IMR-90 (cell line): Measurements from ENCODE around the gene TSPEAR. TPM values are rescaled to one million over a fixed set of nuclear protein-coding genes. Genes with fewer than 3 reads are reported as not detected.

Source experiments
- ATAC-seq: fragments of 200-7000 bp; cut with Tn5 transposase; 2 replicates; pipeline ENCODE4 v1.9.1; 2020; ENCODE audit warnings: low read depth, mild to moderate bottlenecking, moderate library complexity
- BruUV-seq: library from RNA; stranded (reverse); fragments of 400-500 nt; replicated peaks from 2 replicates; lab custom pipeline; 2021; lab: Mats Ljungman, UMichigan
- CTCF ChIA-PET: fragments of 300-600 bp; formaldehyde crosslinking; extraction: SDS; loops from one replicate; lab custom pipeline; 2021; ENCODE audit warnings: antibody characterized with exemption; lab: Yijun Ruan, JAX
- POLR2A ChIA-PET: fragments of 300-600 bp; sonication (Branson Sonifier 250); formaldehyde crosslinking; loops from one replicate; lab custom pipeline; 2022; ENCODE audit warnings: antibody characterized with exemption; ENCODE audit not compliant: unreplicated experiment; lab: Charles Lee
- DNase-seq: peaks from one replicate; pipeline ENCODE4 v3.0.0; 2013
- H2AFZ ChIP-seq: replicated peaks from 2 replicates; pipeline ENCODE3; 2013; ENCODE audit warnings: low read length, mild to moderate bottlenecking; ENCODE audit not compliant: poor library complexity
- H2AK5ac ChIP-seq: 2 replicates; pipeline ENCODE4 v1.6.1; 2013; ENCODE audit warnings: low read depth, low read length, inconsistent platforms
- H2AK9ac ChIP-seq: replicated peaks from 2 replicates; pipeline ENCODE3; 2013; ENCODE audit warnings: mild to moderate bottlenecking, low read depth, low read length, moderate library complexity; ENCODE audit not compliant: poor library complexity
- H2BK120ac ChIP-seq: 2 replicates; pipeline ENCODE4 v1.6.1; 2013; ENCODE audit warnings: low read depth, low read length, inconsistent platforms
- H2BK15ac ChIP-seq: 3 replicates; pipeline ENCODE4 v1.6.1; 2013; ENCODE audit warnings: low read depth, low read length, inconsistent platforms
- H2BK20ac ChIP-seq: 2 replicates; pipeline ENCODE4 v1.6.1; 2013; ENCODE audit warnings: low read depth, mild to moderate bottlenecking, inconsistent platforms, low read length, moderate library complexity
- H2BK5ac ChIP-seq: 2 replicates; pipeline ENCODE4 v1.6.1; 2013; ENCODE audit warnings: mild to moderate bottlenecking, low read depth, low read length, inconsistent platforms; ENCODE audit not compliant: poor library complexity, severe bottlenecking
- H3K14ac ChIP-seq: replicated peaks from 2 replicates; pipeline ENCODE4 v1.6.1; 2013; ENCODE audit warnings: low read depth, low read length, inconsistent platforms
- H3K18ac ChIP-seq: 2 replicates; pipeline ENCODE4 v1.6.1; 2013; ENCODE audit warnings: low read depth, low read length, control low read depth
- H3K23ac ChIP-seq: 2 replicates; pipeline ENCODE4 v1.6.1; 2013; ENCODE audit warnings: low read depth, low read length, inconsistent platforms
- H3K27ac ChIP-seq: 2 replicates; pipeline ENCODE4 v1.5.1; 2013; ENCODE audit warnings: mild to moderate bottlenecking, control low read depth, low read length; ENCODE audit not compliant: insufficient read depth
- H3K27me3 ChIP-seq: 2 replicates; pipeline ENCODE4 v1.6.1; 2013; ENCODE audit warnings: low read length; ENCODE audit not compliant: control insufficient read depth, insufficient read depth
- H3K36me3 ChIP-seq: 2 replicates; pipeline ENCODE4 v1.6.1; 2013; ENCODE audit warnings: low read length, mixed read lengths; ENCODE audit not compliant: control insufficient read depth, insufficient read depth
- H3K4ac ChIP-seq: 2 replicates; pipeline ENCODE4 v1.6.1; 2013; ENCODE audit warnings: low read depth, low read length, inconsistent platforms
- H3K4me1 ChIP-seq: 2 replicates; pipeline ENCODE4 v1.6.1; 2013; ENCODE audit warnings: low read length, mixed read lengths; ENCODE audit not compliant: control insufficient read depth, insufficient read depth
- H3K4me2 ChIP-seq: 2 replicates; pipeline ENCODE4 v1.6.1; 2013; ENCODE audit warnings: low read depth, mild to moderate bottlenecking, control low read depth, low read length, moderate library complexity
- H3K4me3 ChIP-seq: 2 replicates; pipeline ENCODE4 v1.5.1; 2013; ENCODE audit warnings: low read depth, mild to moderate bottlenecking, control low read depth, low read length, moderate library complexity; ENCODE audit not compliant: insufficient read depth
- H3K56ac ChIP-seq: 2 replicates; pipeline ENCODE4 v1.6.1; 2013; ENCODE audit warnings: low read length, inconsistent platforms; ENCODE audit not compliant: insufficient read depth; ENCODE audit errors: extremely low read depth
- H3K79me1 ChIP-seq, 2 experiments: 2 replicates each; pipeline ENCODE4 v1.6.1; 2013; ENCODE audit warnings: low read length in 2 of 2, inconsistent platforms in 1 of 2, low read depth in 1 of 2
- H3K9ac ChIP-seq: 2 replicates; pipeline ENCODE4 v1.6.1; 2013; ENCODE audit warnings: low read depth, low read length, control low read depth
- H3K9me1 ChIP-seq: 2 replicates; pipeline ENCODE4 v1.6.1; 2013; ENCODE audit warnings: low read length, inconsistent platforms; ENCODE audit not compliant: insufficient read depth
- H3K9me3 ChIP-seq: 2 replicates; pipeline ENCODE4 v1.6.1; 2013; ENCODE audit warnings: low read length; ENCODE audit not compliant: control insufficient read depth, insufficient read depth
- H4K20me1 ChIP-seq: 2 replicates; pipeline ENCODE4 v1.6.1; 2013; ENCODE audit warnings: low read length, inconsistent platforms; ENCODE audit not compliant: insufficient read depth
- H4K5ac ChIP-seq: 2 replicates; pipeline ENCODE4 v1.6.1; 2013; ENCODE audit warnings: mild to moderate bottlenecking, low read depth, low read length, control low read depth
- H4K8ac ChIP-seq, 2 experiments: 2 replicates each; pipeline ENCODE4 v1.6.1; 2013; ENCODE audit warnings: low read depth in 2 of 2, low read length in 2 of 2, control low read depth in 1 of 2, inconsistent platforms in 1 of 2
- H4K91ac ChIP-seq: 2 replicates; pipeline ENCODE4 v1.6.1; 2013; ENCODE audit warnings: low read depth, low read length, inconsistent platforms; ENCODE audit not compliant: insufficient read depth
- BHLHE40 ChIP-seq: fragments of 150-350 bp; IDR thresholded peaks from 2 replicates; pipeline ENCODE4 v1.6.1; 2016; ENCODE audit warnings: mild to moderate bottlenecking, low read depth, low read length
- CEBPB ChIP-seq: IDR thresholded peaks from 2 replicates; pipeline ENCODE4 v1.6.1; 2012; ENCODE audit warnings: low read depth, low read length, improper control_type of control experiment
- CHD1 ChIP-seq: IDR thresholded peaks from 2 replicates; pipeline ENCODE4 v1.6.1; 2012; ENCODE audit warnings: low read depth, low read length, improper control_type of control experiment
- CTCF ChIP-seq: conservative IDR thresholded peaks from 2 replicates; pipeline ENCODE4 v1.5.1; 2012; ENCODE audit warnings: mild to moderate bottlenecking, low read depth, low read length, improper control_type of control experiment
- ELK1 ChIP-seq: fragments of 150-350 bp; IDR thresholded peaks from 2 replicates; pipeline ENCODE4 v1.6.1; 2016; ENCODE audit warnings: low read depth, mild to moderate bottlenecking, low read length, moderate library complexity, borderline replicate concordance
- MXI1 ChIP-seq: IDR thresholded peaks from 2 replicates; pipeline ENCODE4 v1.6.1; 2012; ENCODE audit warnings: low read depth, mild to moderate bottlenecking, low read length, moderate library complexity, borderline replicate concordance
- NFE2L2 ChIP-seq: fragments of 150-350 bp; IDR thresholded peaks from 2 replicates; pipeline ENCODE4 v1.6.1; 2016; ENCODE audit warnings: low read depth, mild to moderate bottlenecking, low read length
- RAD21 ChIP-seq: IDR thresholded peaks from 2 replicates; pipeline ENCODE4 v1.6.1; 2012; ENCODE audit warnings: low read length, improper control_type of control experiment
- RCOR1 ChIP-seq: IDR thresholded peaks from 2 replicates; pipeline ENCODE4 v1.6.1; 2012; ENCODE audit warnings: mild to moderate bottlenecking, low read length, improper control_type of control experiment; ENCODE audit not compliant: insufficient replicate concordance
- RFX5 ChIP-seq: IDR thresholded peaks from 2 replicates; pipeline ENCODE4 v1.8.0; 2012; ENCODE audit warnings: low read depth, mild to moderate bottlenecking, low read length, moderate library complexity
- SMC3 ChIP-seq: fragments of 150-350 bp; IDR thresholded peaks from 2 replicates; pipeline ENCODE4 v1.6.1; 2016; ENCODE audit warnings: low read depth, mild to moderate bottlenecking, antibody characterized with exemption, low read length, moderate library complexity
- USF2 ChIP-seq: fragments of 150-350 bp; IDR thresholded peaks from 2 replicates; pipeline ENCODE4 v1.6.1; 2017; ENCODE audit warnings: mild to moderate bottlenecking, antibody characterized with exemption, low read length, low read depth
- WGBS, 2 experiments: methylation state at CpG; one replicate each; pipeline versions ENCODE4 v1.1.5 to v1.1.7; 2013; ENCODE audit warnings: missing lambda C conversion rate in 2 of 2; ENCODE audit not compliant: insufficient read length in 1 of 2; ENCODE audit errors: extremely low coverage in 2 of 2; 5-methylcytosine and 5-hydroxymethylcytosine counted together
- dilution Hi-C: fragments of 300-500 bp; cut with HindIII; formaldehyde crosslinking; loops from one replicate; pipeline ENCODE4 v1.14.3; 2018; ENCODE audit warnings: low sequenced_read_pairs; ENCODE audit not compliant: unreplicated experiment
- in situ Hi-C: fragments of 300-500 bp; cut with MboI; formaldehyde crosslinking; loops from 3 replicates; pipeline ENCODE4 v1.14.3; 2019; ENCODE audit warnings: low sequenced_read_pairs, inconsistent platforms, mixed read lengths
- intact Hi-C: fragments of 100-400 bp; cut with micrococcal nuclease; formaldehyde crosslinking; loops from 2 replicates; pipeline ENCODE4 v1.10.0; 2022
- polyA plus RNA-seq, 3 experiments: library from polyadenylated mRNA; depleted of rRNA; stranded (reverse); fragments of >200 nt; gene quantifications; 2 replicates each; pipeline ENCODE4 v1.2.3, GENCODE V29; 2012; ENCODE audit warnings: low replicate concordance in 1 of 3
- total RNA-seq: library from RNA; depleted of rRNA; stranded (reverse); fragments of >200 nt; gene quantifications from 2 replicates; pipeline ENCODE4 v1.2.3, GENCODE V29; 2012

TSPEAR gene
- total and polyA plus RNA-seq, 2 of the 4 experiments (the other 2 are of a cell fraction), result not detected

GRCh38 chr21:44650973-44651675 lies 60.2 kb downstream of the TSPEAR start:
- ChIA-PET CTCF (no interaction called here), POLR2A (no interaction called here)
- no peak overlapping the region for H3K9ac ChIP-seq
- no peaks in the 10 kb centered on the region for H3K4me1 ChIP-seq
- BruUV-seq, result no TSS peak
- H4K91ac ChIP-seq, result no peak overlapping the region
- H4K20me1 ChIP-seq, result no peaks in the 10 kb centered on the region
- no peaks in the 10 kb centered on the region for H3K79me1 ChIP-seq
- no peaks in the 10 kb centered on the region; the same call in 1 of the 2 replicates for H3K27me3 ChIP-seq
- H2AK5ac ChIP-seq, result no peak overlapping the region
- dilution Hi-C loops, result no loop called here
- no peaks in the 10 kb centered on the region for H3K36me3 ChIP-seq
- ATAC-seq (no peak), DNase-seq (no peak)
- no peak overlapping the region for H3K18ac ChIP-seq
- no peak overlapping the region for H3K23ac ChIP-seq
- no peak overlapping the region for H2BK5ac ChIP-seq
- no peak overlapping the region for H4K8ac ChIP-seq
- WGBS, 2 experiments, result 59% methylated on average over 4 of the region's 12 CpGs; no CpG with 5 or more reads in 1 of the 2 experiments
- H3K4me2 ChIP-seq, result no peak overlapping the region
- no peak overlapping the region for H3K27ac ChIP-seq
- no peak overlapping the region for H2BK120ac ChIP-seq
- in situ Hi-C loops, result no loop called here
- H2BK15ac ChIP-seq, result no peak overlapping the region
- no peak overlapping the region for H3K4me3 ChIP-seq
- intact Hi-C loops, result loop anchor here (10.0 kb wide), 1 partner anchor 64 kb away; the partner anchor contains the start of gene TSPEAR
- no peak overlapping the region for H3K56ac ChIP-seq
- no peak overlapping the region for H3K14ac ChIP-seq
- H3K9me1 ChIP-seq, result no peaks in the 10 kb centered on the region
- H2AK9ac ChIP-seq, result no peak overlapping the region
- H2AFZ ChIP-seq, result no peak overlapping the region
- no peak for TF ChIP-seq CEBPB
- TF ChIP-seq NFE2L2, result no peak
- no peak for TF ChIP-seq RFX5
- no peak for TF ChIP-seq CTCF
- no peak for TF ChIP-seq RCOR1
- TF ChIP-seq ELK1, result no peak
- no peak for TF ChIP-seq BHLHE40
- no peak for TF ChIP-seq SMC3
- no peak for TF ChIP-seq MXI1
- no peak for TF ChIP-seq RAD21
- TF ChIP-seq CHD1, result no peak
- TF ChIP-seq USF2, result no peak
- H2BK20ac ChIP-seq, result no peak overlapping the region
- H4K5ac ChIP-seq, result no peak overlapping the region
- peaks cover 2% of the 10 kb centered on the region for H3K9me3 ChIP-seq
- no peak overlapping the region for H3K4ac ChIP-seq
